ENCODE data around the gene MSN. TPM values are rescaled to one million over a fixed set of nuclear protein-coding genes. Genes with fewer than 3 reads are reported as not detected.
"Not testable (repeated sequence)": the region's sequence is repeated elsewhere in the genome, so short reads cannot be mapped to it uniquely, and the experiment has no call there.

Gene MSN
- total and polyA plus RNA-seq, 10 of the 15 experiments (the other 5 are each of a cell fraction or from before 2014, with no cell fraction given), result 93.8 to 432 (median 270) TPM

DNA sequence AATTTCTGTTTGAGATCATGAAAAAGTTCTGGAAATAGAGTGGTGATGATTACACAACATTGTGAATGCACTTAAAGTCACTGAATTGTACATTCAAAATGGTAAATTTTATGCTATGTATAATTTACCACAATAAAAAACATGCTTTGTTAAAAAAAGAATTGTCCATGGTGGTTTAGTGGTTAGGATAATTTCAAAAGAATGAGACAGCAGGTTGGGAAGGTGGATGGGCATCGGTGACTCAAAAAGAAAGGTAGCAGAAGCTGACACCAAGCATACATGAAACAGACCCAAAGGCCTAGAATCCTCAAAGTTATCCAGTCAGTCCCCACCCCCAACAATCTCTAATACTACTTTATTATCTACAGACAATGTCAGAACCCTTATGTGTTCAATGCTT, 91.1 kb downstream of the MSN start:
- no peak overlapping the region for H3K4me3 ChIP-seq
- no peaks in the 10 kb centered on the region for H3K27me3 ChIP-seq (replicated peaks in 1 of 2; ENCODE audit: control insufficient read depth in 2 of 2, insufficient read depth in 2 of 2, low read length in 1 of 2)
- no peak overlapping the region for H3K4me2 ChIP-seq (ENCODE audit: control insufficient read depth, insufficient read depth)
- H4K20me1 ChIP-seq (ENCODE audit: control insufficient read depth, insufficient read depth), result no peaks in the 10 kb centered on the region
- ChIA-PET CTCF (no interaction called here), POLR2A (no interaction called here), SMC1A (ENCODE audit: uncharacterized antibody, unreplicated experiment) (no interaction called here), RAD21 (ENCODE audit: unreplicated experiment) (no interaction called here)
- 100% methylated on average over 1 of the region's 1 CpG for WGBS (ENCODE audit: insufficient coverage, insufficient replicate concordance, low lambda C conversion rate, missing lambda C conversion rate)
- H3K27ac ChIP-seq (ENCODE audit: control insufficient read depth, insufficient read depth), result no peak overlapping the region
- TF ChIP-seq RUNX3 (IDR thresholded peaks at IDR 0.05; ENCODE audit: low read length), result peak; percentile 51; the same call in 1 of the 2 replicates
- 0 out of 2 replicates have a peak, but pooled peaks have one; percentile 22 for TF ChIP-seq TCF7 (IDR thresholded peaks at IDR 0.05; ENCODE audit: borderline replicate concordance)
- no peak for TF ChIP-seq CHD4 (IDR thresholded peaks at IDR 0.05)
- TF ChIP-seq ZNF622 (IDR thresholded peaks at IDR 0.05), result no peak
- ATAC-seq (no peak), DNase-seq (ENCODE audit: low read depth, low spot score) (no peak), FAIRE-seq (no peak)
- intact Hi-C loops (cut with micrococcal nuclease; ENCODE audit: unreplicated experiment), result no loop called here
- no peak overlapping the region for H2AFZ ChIP-seq (ENCODE audit: control insufficient read depth, low read depth, low read length)
- H3K9ac ChIP-seq (ENCODE audit: control insufficient read depth, insufficient read depth, low read length), result no peak overlapping the region
- no peaks in the 10 kb centered on the region for H3K9me3 ChIP-seq (replicated peaks; ENCODE audit: control insufficient read depth, insufficient read depth, low read length)
- in situ Hi-C loops (cut with MboI), result no loop called here
- H3K4me1 ChIP-seq (ENCODE audit: control insufficient read depth, insufficient read depth, low read length), result no peaks in the 10 kb centered on the region
- H3K36me3 ChIP-seq (ENCODE audit: control insufficient read depth in 2 of 2, insufficient read depth in 2 of 2, low read length in 1 of 2), result no peaks in the 10 kb centered on the region
- H3K79me2 ChIP-seq (ENCODE audit: control insufficient read depth, insufficient read depth, low read length), result no peaks in the 10 kb centered on the region
- BruUV-seq (replicated peaks), result no TSS peak

- H3K9me3 ChIP-seq (replicated peaks; ENCODE audit: control insufficient read depth, insufficient read depth, low read length); H4K20me1 ChIP-seq (ENCODE audit: control insufficient read depth, insufficient read depth); H3K36me3 ChIP-seq (ENCODE audit: control insufficient read depth in 2 of 2, insufficient read depth in 2 of 2, low read length in 1 of 2); H3K27me3 ChIP-seq (replicated peaks in 1 of 2; ENCODE audit: control insufficient read depth in 2 of 2, insufficient read depth in 2 of 2, low read length in 1 of 2); H3K79me2 ChIP-seq (ENCODE audit: control insufficient read depth, insufficient read depth, low read length); H3K4me2 ChIP-seq (ENCODE audit: control insufficient read depth, insufficient read depth); H3K27ac ChIP-seq (ENCODE audit: control insufficient read depth, insufficient read depth); FAIRE-seq; intact Hi-C loops (cut with micrococcal nuclease; ENCODE audit: unreplicated experiment); POLR2A ChIA-PET; RAD21 ChIA-PET (ENCODE audit: unreplicated experiment); ATAC-seq; SMC1A ChIA-PET (ENCODE audit: uncharacterized antibody, unreplicated experiment); H3K4me3 ChIP-seq; in situ Hi-C loops (cut with MboI); BruUV-seq (replicated peaks); H3K4me1 ChIP-seq (ENCODE audit: control insufficient read depth, insufficient read depth, low read length); H2AFZ ChIP-seq (ENCODE audit: control insufficient read depth, low read depth, low read length); DNase-seq (ENCODE audit: low read depth, low spot score); H3K9ac ChIP-seq (ENCODE audit: control insufficient read depth, insufficient read depth, low read length); CTCF ChIA-PET: not testable (repeated sequence)
- 100% methylated on average over 1 of the region's 1 CpG for WGBS (ENCODE audit: insufficient coverage, insufficient replicate concordance, low lambda C conversion rate, missing lambda C conversion rate)
Measured at GRCh38 chrX:65759525-65759924, 92.1 kb downstream of the MSN start.

Measured in GM12878 (cell line).